Spleen (tissue), 11 donors: ENCODE data around the gene CCDC88A. TPM values are rescaled to one million over a fixed set of nuclear protein-coding genes. Genes with fewer than 3 reads are reported as not detected.

Experiments
- DNase-seq: peaks from one replicate; pipeline ENCODE4 v3.0.0-alpha.2; 2020
- H3K27ac ChIP-seq, 8 donors: fragments of 200-600 bp; sonication (generic) in 7 of 8; 1 replicate in 4 of 8; 2 replicates in 4 of 8; pipeline versions ENCODE4 v1.5.0 to v1.8.0; 2016 to 2021; ENCODE audit warnings: inconsistent platforms in 4 of 8, mild to moderate bottlenecking in 4 of 8, moderate library complexity in 1 of 8
- H3K27me3 ChIP-seq, 7 donors: fragments of 200-600 bp; sonication (generic) in 6 of 7; replicated peaks in 1 of 7; 1 replicate in 4 of 7; 2 replicates in 3 of 7; pipeline versions ENCODE4 v1.5.0 to v1.8.0; 2016 to 2021; ENCODE audit warnings: inconsistent platforms in 3 of 7, mild to moderate bottlenecking in 1 of 7
- H3K36me3 ChIP-seq, 6 donors: fragments of 200-600 bp; sonication (generic) in 5 of 6; 1 replicate in 4 of 6; 2 replicates in 2 of 6; pipeline versions ENCODE4 v1.5.0 to v1.8.0; 2016 to 2021; ENCODE audit warnings: inconsistent platforms in 2 of 6
- H3K4me1 ChIP-seq, 6 donors: fragments of 200-600 bp; sonication (generic) in 5 of 6; 1 replicate in 3 of 6; 2 replicates in 3 of 6; pipeline versions ENCODE4 v1.5.0 to v1.8.0; 2016 to 2021; ENCODE audit warnings: inconsistent platforms in 3 of 6
- H3K4me3 ChIP-seq, 8 donors: fragments of 200-600 bp; sonication (generic) in 7 of 8; 1 replicate in 4 of 8; 2 replicates in 4 of 8; pipeline versions ENCODE4 v1.5.0 to v1.8.0; 2016 to 2021; ENCODE audit warnings: inconsistent platforms in 4 of 8, mild to moderate bottlenecking in 4 of 8, moderate library complexity in 2 of 8
- H3K9me3 ChIP-seq, 8 donors: fragments of 200-600 bp; sonication (generic) in 7 of 8; 1 replicate in 4 of 8; 2 replicates in 4 of 8; pipeline versions ENCODE4 v1.5.0 to v1.8.0; 2016 to 2021; ENCODE audit warnings: inconsistent platforms in 4 of 8
- CTCF ChIP-seq, 11 experiments: fragments of 200-600 bp in 7 of 11; fragments of 450-650 bp in 4 of 11; sonication (generic) in 4 of 11; IDR thresholded peaks in 8 of 11; conservative IDR thresholded peaks in 3 of 11; 1 replicate in 7 of 11; 2 replicates in 4 of 11; pipeline versions ENCODE4 v1.4.0 to v1.8.0; 2016 to 2021; ENCODE audit warnings: antibody characterized with exemption in 11 of 11, inconsistent platforms in 4 of 11, mild to moderate bottlenecking in 1 of 11
- POLR2A ChIP-seq, 3 donors: fragments of 450-650 bp; IDR thresholded peaks; one replicate each; pipeline ENCODE4 v1.5.1; 2017; ENCODE audit warnings: antibody characterized with exemption in 3 of 3, mild to moderate bottlenecking in 1 of 3
- POLR2AphosphoS5 ChIP-seq, 3 donors: sonication (generic); formaldehyde crosslinking; IDR thresholded peaks; one replicate each; pipeline ENCODE4 v1.5.1; 2017; ENCODE audit warnings: antibody characterized with exemption in 3 of 3
- WGBS, 5 donors: extraction: QIAGEN DNeasy Blood & Tissue Kit in 3 of 5; methylation state at CpG; one replicate each; pipeline versions ENCODE4 v1.1.5 to v1.1.7; 2013 to 2018; 5-methylcytosine and 5-hydroxymethylcytosine counted together
- intact Hi-C: fragments of 100-400 bp; cut with DNase I; formaldehyde crosslinking; loops from one replicate; pipeline ENCODE4 v1.15.0; 2023; ENCODE audit warnings: low total_unique reads
- polyA plus RNA-seq, 3 donors: library from polyadenylated mRNA; stranded (reverse); fragments of 200-250 nt; gene quantifications; one replicate each; pipeline ENCODE4 v1.2.1, GENCODE V29; 2013
- total RNA-seq, 7 donors: library from RNA; depleted of rRNA in 3 of 7; stranded (reverse); fragments of >200 nt in 3 of 7; fragmentation: NEBNext Ultra II Directional in 4 of 7; extraction: Animal tissue kit (Norgen Biotek cat#: 25700) in 4 of 7; gene quantifications; one replicate each; pipeline versions ENCODE4 v1.1.0 to v1.2.1, GENCODE V29; 2016 to 2021
- donor health status: healthy with polysubstance abuse.
- donor health status: DM: no; HTN: no; CAD: no; lungs with moderate emphysema.
- donor health status: DM: no; HTN: no; CAD: no.
- donor health status: Bipolar disorder and iron deficiency.
- donor health status: healthy.
- donor health status: DM: no; HTN: no; CAD: no.
- donor health status: DM: yes; HTN: yes; CAD: no.

The CCDC88A gene
- total and polyA plus RNA-seq, 10 donors: 16.4 to 130 (median 77.9) TPM

DNA sequence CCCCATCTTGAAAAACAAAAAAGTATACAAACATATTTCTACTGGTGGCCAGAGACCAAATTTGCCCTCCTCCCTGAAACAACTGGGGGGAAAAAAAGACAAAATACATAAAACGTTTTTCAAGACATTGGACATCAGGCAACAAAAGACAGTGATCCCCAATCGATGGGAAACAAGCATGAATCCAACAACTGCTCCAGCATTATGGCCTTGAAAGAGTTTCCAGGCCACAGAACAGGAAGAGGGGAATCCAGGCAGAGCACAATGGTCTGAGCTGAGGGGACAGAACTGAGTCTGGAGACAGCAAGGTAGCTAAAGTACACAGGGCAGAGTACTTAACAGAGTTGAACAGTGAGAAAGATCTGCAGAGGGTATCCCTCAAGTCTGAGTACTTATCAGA is 4.4 kb downstream of the CCDC88A start:
- Histone ChIP-seq H3K27me3 (no peaks in the 10 kb centered on the region), H3K27ac (peak overlapping the region in 5 of 8 donors; percentile 8 to 43 (median 34)), H3K36me3 (peaks cover 0 to 29% (median 0%) of the 10 kb centered on the region in 6 donors), H3K9me3 (no peaks in the 10 kb centered on the region), H3K4me1 (peaks cover 5 to 47% (median 33%) of the 10 kb centered on the region in 6 donors), H3K4me3 (peak overlapping the region in 2 of 8 donors; percentile 1 to 26)
- WGBS, 5 donors: 60 to 76% (median 74%) methylated on average over 2 of the region's 2 CpGs
- intact Hi-C loops: no loop called here
- DNase-seq: no peak
- no peak for TF ChIP-seq CTCF (IDR thresholded peaks at IDR 0.05 in 8 of 11, conservative IDR thresholded peaks at IDR 0.05 in 3 of 11)
- TF ChIP-seq POLR2AphosphoS5 (IDR thresholded peaks at IDR 0.05): no peak
- no peak for TF ChIP-seq POLR2A (IDR thresholded peaks at IDR 0.05)

- peaks cover 0 to 7% (median 4%) of the 10 kb centered on the region in 6 donors for H3K4me1 ChIP-seq
- no peak for TF ChIP-seq CTCF (IDR thresholded peaks at IDR 0.05 in 8 of 11, conservative IDR thresholded peaks at IDR 0.05 in 3 of 11)
- no peak for TF ChIP-seq POLR2AphosphoS5 (IDR thresholded peaks at IDR 0.05)
- TF ChIP-seq POLR2A (IDR thresholded peaks at IDR 0.05): no peak
- H3K27me3 ChIP-seq: no peaks in the 10 kb centered on the region
- no peak overlapping the region for H3K4me3 ChIP-seq
- peaks cover 0 to 51% (median 0%) of the 10 kb centered on the region in 6 donors for H3K36me3 ChIP-seq
- 70 to 79% (median 75%) methylated on average over 12 of the region's 12 CpGs for WGBS, 5 donors
- DNase-seq: no peak
- no peaks in the 10 kb centered on the region for H3K9me3 ChIP-seq
- H3K27ac ChIP-seq: no peak overlapping the region
- intact Hi-C loops: no loop called here
Observed at GRCh38 chr2:55408918-55409868, 10.5 kb downstream of the CCDC88A start.

DNA sequence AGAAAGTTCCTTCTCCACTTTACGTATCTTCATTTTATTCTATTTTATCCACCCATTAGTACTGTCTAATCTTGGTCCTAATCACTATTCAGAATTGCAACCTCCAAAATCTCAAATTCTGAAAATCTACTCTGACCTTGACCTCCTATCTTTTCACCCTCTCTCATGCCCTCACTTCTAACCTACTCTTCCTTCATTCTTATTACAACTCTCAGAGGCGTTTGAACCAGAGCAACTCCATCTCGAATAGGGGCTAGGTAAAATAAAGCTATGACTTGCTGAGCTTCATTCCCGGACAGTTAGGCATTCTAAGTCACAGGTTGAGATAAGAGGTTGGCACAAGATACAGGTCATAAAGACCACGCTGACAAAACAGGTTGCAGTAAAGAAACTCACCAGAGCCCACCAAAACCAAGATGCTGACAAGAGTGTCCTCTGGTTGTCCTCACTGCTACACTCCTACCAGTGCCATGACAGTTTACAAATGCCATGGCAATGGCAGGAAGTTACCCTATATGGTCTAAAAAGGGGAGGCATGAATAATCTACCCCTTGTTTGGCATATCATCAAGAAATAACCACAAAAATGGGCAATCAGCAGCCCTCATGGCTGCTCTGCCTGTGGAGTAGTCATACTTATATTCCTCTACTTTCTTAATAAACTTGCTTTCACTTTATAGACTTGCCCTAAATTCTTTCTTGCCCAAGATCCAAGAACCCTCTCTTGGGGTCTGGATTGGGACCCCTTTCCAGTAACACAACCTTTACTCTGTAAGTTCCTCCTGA is 11.4 kb downstream of the CCDC88A start:
- intact Hi-C loops: no loop called here
- Histone ChIP-seq H3K4me3 (no peak overlapping the region), H3K9me3 (no peaks in the 10 kb centered on the region), H3K27ac (no peak overlapping the region), H3K27me3 (no peaks in the 10 kb centered on the region), H3K36me3 (peaks cover 0 to 48% (median 0%) of the 10 kb centered on the region in 6 donors), H3K4me1 (peaks cover 0 to 7% (median 4%) of the 10 kb centered on the region in 6 donors)
- no peak for DNase-seq
- TF ChIP-seq CTCF (IDR thresholded peaks at IDR 0.05 in 8 of 11, conservative IDR thresholded peaks at IDR 0.05 in 3 of 11) (no peak), POLR2A (IDR thresholded peaks at IDR 0.05) (no peak), POLR2AphosphoS5 (IDR thresholded peaks at IDR 0.05) (no peak)
- WGBS, 5 donors: 72 to 80% (median 78%) methylated on average over 5 of the region's 5 CpGs
